Measurements from ENCODE around the gene MTRF1.

Gene MTRF1

DNA sequence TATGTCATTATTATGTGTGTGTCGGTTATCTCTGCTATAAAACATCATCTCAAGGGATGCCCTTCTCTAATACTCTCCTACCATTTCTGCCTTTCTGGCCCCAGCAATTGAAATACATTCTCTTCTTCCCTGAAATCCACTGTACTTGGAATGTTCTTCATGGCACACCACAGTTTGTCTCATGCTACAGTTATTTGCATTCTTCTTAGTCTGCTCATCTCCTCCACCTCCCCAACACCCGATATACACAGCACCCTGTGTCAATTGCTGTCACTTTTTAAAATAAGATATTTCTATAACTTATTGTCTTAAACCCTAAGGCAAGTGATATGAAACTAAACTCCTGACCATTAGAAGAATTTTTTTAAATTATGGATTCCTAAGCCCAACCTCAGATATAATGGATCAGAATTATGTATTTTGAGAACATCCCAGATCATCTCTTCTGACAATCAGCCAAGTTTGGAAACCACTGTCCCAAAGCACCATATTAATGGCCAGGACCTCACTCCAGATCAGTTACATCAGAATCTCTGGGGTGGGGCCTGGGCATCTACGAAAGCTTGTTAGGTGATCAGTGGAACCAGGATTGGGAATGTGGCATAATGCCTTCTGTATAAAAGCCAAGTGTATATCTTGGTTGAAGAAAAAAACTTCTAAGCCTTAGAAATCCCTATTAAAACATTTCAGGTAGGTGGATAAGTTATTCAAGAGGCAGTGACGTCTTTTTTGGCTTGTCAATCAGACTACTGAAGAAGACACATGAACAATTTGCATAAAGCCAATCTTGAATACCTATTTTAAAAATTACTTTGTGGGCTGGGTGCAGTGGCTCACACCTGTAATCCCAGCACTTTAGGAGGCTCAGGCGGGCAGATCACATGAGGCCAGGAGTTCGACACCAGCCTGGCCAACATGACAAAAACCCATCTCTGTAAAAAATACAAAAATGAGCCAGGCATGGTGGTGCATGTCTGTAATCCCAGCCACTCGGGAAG, 39.0 kb downstream of the MTRF1 start:
- DNase-seq (ENCODE audit: low read depth), result no peak

DNA sequence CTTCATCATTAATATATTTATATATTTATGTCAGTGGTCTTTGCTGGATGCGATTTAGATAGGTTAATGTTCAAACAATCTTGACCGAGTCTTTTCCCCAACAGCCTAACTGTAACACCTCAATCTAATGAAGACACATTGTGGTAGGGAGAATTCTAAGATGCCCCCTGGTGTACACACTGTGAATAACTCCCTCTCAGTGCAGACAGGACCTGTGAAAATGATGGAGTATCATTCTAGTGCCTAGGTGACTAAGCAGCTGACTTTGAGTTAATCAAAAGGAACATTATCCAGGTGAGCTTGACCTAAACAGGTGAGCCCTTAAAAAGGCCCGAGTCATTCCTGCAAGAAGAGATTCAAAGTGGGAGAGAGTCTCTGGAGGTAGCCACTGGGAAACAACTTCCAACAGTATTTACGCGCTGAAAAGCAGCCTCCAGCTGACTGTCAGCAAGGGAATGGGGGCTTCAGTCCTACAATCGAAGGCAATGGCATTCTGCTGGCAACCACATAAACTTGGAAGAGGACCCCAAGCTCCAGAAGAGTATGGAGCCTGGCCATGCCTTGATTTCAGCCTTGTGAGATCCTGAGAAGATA, 41.0 kb downstream of the MTRF1 start:
- DNase-seq (ENCODE audit: low read depth), result peak; percentile 39

DNA sequence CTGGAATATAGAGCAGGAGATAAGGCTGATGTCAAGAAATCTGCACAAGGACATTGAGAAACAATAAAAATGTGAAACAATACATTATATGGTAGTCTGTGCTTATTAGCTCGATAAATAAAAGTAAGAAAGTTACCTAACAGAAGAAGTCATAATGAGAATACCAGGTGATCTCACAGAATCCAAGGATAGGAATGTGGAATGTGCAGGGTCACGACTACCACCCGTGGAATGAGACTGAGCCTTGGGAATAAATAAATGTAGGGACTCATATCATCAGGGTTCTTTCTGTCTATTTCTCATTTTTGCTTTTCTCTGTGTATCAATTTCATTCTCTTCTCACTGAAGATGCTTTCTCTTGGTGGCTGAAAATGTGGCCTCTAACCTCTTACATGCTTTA, 43.0 kb downstream of the MTRF1 start:
- no peak for DNase-seq (ENCODE audit: low read depth)

DNA sequence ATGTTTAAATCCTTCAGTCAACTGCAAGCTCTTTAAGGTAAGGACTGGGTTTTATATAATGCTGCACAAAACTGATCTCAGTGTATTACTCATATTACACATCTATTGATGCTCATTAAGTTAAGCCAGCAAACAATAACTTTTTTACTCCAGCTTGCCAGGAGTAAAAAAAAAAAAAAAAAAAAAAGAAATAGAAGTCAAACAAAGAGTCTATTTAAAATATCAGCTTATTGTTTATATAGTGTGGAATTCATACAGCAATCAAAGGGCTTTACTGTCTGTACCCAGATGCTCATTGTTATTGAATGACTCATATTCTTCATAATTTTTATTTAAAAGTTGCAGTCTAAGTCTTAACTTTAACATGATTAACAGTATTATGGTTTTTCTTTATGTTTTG, 47.2 kb downstream of the MTRF1 start:
- no peak for DNase-seq (ENCODE audit: low read depth)

DNA sequence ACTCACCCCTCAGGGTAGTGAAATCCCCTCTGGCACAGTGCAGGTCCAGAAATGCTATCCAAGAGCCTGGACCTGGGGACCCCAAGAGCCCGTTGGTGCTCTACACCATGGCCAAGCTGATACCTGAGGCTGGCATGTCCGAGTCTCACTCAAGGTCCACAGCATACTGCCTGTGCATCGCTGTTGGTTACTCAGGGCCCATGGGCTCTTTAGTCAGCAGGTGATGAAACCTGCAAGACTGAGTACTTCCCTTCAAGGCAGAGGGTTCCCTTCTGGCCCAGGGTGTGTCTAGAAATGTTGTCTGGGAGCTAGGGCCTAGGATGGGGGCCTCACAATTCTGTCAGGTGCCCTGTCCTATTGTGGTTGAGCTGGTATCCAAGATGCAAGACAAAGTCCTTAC, 49.5 kb downstream of the MTRF1 start:
- DNase-seq (ENCODE audit: low read depth), result no peak

DNA sequence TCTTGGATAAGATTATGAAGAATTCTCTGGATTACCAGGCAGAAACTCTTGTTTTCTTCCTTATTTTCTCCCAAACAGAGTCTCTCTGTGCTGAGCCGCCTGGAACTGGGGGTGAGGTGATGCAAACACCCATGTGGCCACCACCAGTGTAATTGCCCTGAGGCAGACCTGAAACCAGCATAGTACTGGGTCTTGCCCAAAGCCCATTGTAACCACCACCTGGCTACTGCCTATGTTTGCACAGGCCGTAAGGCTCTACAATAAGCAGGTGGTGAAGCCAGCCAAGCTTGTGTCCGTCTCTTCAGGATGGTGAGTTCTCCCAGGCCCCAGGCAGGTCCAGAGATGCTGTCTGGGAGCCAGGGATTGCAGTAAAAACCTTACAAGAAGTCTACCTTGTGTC, 50.1 kb downstream of the MTRF1 start:
- DNase-seq (ENCODE audit: low read depth), result no peak

DNA sequence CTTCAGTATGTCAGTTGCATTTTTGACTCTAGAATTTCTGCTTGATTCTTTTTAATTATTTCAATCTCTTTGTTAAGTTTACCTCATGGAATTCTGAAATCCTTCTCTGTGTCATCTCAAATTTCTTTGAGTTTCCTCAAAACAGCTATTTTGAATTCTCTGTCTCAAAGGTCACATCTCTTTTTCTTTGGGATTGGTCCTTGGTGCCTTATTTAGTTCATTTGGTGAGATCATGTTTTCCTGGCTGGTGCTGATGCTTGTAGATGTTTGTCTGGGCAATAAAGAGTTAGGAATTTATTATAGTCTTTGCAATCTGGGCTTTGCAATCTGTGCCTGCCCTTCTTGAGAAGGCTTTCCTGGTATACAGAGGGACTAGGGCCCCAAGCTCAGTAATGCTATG, 50.5 kb downstream of the MTRF1 start:
- no peak for DNase-seq (ENCODE audit: low read depth)

DNA sequence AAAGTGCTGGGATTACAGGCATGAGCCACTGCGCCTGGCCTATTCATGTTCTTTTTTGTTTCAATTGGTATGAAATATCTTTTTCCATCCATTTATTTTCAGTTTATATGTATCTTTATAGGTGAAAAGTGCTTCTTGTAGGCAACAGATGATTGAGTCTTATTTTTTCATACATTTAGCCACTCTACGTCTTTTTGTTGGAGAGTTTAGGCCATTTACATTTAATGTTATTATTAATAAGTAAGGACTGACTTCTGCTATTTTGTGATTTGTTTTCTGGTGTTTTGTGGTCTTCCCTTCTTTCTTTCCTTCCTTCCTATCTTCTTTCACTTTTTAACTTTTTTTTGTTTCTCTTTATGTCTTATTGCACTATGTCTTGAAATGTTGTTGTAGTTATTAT, 52.3 kb downstream of the MTRF1 start:
- no peak for DNase-seq (ENCODE audit: low read depth)

DNA sequence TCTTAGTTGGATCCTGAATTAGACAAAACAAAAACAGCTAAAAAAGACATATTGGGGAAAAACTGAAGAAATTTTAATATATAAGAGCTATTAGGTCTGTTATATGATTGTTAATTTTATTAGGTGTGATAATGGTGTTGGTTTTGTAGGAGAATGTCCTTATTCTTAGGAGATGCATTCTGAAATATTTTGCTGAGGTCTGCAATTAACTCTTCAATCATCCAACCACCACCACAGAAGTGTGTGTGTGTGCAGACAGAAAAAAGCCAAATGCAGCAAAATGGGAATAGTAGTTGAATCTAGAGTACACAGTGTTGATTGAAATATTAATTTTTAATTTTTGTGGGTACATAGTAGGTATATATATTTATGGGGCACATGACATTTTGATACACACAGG, 56.9 kb downstream of the MTRF1 start:
- no peak for DNase-seq (ENCODE audit: low read depth)

DNA sequence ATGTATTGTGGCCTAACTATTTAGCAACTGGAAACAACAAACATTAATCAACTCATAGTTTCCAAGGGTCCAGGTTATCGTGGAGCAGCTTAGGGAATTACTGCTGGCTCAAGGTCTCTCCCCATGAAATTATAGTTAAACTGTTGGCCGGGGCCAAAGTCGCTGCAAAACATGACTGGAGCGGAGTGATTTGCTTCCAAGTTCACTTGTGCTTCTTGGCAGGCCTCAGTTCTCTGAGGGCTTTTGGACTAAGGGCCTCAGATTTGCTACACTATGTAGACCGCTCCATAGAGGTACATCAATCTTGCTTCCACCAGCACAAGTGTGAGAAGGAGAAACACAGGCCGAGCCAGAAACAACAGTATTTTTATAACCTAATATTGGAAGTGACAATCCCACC, 59.6 kb downstream of the MTRF1 start:
- DNase-seq (ENCODE audit: low read depth), result no peak

DNA sequence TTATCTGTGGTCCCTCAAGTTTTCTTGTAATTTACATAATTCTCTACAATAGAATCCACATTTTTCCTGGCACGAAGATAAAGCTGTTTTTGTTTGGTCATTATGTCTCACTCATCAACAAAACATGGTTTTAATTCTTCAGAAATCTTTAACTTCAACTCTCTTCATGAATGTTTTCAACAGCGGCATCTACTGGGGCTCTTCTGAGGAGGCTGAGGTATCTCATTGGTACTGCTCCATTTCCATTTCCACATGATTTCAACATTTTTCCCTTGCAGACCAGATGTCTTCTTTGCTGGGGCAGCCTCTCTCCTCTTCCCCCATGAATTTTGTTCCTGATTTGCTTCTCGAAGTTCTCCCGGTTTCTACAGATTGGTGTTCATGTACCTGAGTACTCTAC, 63.2 kb downstream of the MTRF1 start:
- no peak for DNase-seq (ENCODE audit: low read depth)

DNA sequence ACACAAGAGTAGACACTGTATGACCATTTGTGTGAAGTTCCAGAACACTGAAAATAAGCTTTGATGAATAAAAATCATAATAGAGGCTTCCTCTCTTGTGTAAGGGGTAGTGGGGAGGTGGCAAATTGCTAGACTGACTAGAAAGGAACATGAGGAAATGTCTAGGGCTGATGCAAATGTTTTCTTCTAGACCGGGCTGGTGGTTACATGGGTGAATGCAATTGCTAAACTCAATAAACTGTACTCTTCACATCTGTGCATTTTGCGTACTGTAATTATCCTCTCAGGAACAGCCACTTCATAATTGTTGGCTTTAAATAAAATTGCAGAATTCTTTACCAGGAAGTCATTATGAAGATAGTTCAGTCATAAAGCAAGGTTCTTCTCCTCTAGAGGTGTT, 63.9 kb downstream of the MTRF1 start:
- DNase-seq (ENCODE audit: low read depth), result no peak

DNA sequence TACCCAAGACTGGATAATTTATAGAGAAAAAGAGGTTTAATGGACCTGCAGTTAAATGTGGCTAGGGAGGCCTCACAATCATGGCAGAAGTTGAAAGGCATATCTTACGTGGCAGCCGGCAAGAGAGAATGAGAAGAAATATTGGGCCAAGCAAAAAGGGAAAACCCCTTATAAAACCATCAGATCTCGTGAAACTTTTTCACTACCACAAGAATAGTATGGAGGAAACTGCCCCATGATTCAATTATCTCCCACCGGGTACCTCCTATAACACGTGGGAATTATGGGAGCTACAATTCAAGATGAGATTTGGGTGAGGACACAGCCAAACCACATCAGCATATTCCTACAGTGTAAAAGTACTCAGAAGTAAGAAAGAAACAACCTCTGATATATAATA, 64.3 kb downstream of the MTRF1 start:
- DNase-seq (ENCODE audit: low read depth), result no peak

DNA sequence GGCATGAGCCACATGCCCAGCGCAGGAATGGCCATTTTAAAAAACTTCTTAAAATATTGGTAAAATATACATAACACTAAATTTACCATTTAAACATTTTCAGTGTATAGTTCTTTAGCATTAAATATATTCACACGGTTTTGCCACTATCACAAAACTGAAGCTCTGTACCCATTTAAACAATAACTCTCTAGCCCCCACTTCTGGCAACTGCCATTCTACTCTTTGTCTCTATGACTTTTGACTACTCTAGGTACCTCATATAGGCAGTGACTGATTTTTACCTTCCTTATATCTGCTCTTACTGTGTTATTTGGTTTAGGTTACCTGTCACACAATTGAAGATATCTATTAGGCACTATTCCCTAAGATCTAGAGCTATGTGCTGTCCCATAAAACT, 66.8 kb downstream of the MTRF1 start:
- no peak for DNase-seq (ENCODE audit: low read depth)

DNA sequence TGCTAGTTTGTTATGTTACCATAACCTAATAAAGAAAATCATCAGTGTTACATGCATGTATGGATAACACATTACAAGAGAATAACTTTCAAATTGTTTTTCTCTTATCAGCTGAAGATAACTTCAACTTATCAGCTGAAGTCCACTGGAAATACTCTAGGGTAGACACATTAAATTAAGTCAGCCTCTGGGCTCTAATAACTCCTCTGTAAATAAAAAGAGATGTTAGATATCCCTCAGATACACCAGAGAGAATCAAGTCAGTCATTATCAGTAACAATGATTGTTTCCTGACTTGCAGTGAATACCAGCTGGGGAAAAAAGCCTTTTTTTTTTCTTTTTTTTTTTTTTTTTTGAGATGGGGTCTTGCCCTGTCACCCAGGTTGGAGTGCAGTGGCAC, 67.4 kb downstream of the MTRF1 start:
- DNase-seq (ENCODE audit: low read depth), result no peak

DNA sequence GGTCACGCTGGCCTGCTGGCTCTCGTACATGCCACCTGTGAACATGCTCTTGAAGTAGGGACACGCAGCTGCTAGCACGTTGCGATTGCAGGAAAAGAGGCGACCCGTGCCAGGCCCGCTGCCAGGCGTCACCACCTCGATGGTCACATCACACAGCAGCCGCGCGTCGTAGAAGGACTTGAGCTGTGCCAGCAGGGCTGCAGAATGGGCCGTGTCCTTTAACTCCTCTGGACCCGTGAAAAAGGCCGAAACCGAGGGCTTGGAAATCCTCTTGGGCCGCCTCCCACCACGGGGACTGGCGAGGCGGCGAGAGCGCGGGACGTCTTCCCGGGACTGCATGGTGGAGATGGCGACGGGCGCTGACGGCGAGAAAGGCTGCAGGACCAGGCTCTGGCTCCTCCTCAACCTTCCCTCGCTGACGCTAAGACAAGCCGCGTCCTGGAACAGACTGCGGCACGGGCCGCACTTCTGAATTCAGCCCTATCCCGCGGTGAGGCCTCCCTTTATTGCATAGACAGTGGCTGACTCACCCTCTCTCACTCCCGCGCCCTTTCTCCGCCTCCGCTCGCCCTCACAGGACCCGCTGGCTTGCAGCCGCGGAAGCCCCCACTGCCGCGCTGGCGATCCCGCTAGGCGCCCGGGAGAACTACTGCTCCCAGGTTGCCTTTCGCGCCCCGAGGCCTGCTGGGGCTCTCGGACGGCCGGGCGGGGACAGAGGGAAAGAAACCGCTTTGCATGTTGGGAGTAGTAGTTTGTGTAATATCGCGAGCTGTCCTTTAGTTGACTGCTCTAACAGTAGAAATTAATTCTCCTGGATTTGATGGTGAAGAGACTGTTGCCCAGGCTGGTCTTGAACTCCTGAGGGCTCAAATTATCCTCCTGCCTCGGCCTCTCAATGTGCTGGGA, 69.2 kb downstream of the MTRF1 start, which contains the start of gene KBTBD7:
TSS of gene KBTBD7 (minus strand) at position 651 of the 906 bp plus-strand sequence. CDS start at position 339, 312 bp downstream.
- DNase-seq (ENCODE audit: low read depth), result peak; percentile 81

DNA sequence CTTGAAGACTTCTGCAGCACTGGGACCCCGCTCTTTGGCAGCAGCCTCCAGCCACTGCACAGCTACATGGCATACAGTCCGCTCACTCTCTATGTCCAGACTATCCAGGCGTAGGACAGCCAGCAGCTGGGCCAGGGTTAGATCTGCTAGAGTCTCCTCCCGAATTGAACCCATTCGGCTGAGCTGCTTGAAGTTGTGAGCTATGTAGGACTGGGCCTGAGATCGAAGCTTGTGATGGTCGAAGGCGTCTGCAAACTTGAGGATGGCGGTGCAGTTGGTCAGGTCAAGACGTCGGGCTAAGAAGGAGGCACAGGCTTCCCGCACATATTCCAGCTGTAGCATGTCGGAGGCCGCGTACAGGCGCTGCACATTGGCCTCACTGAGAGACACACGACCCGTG, 69.9 kb downstream of the MTRF1 start:
- no peak for DNase-seq (ENCODE audit: low read depth)

DNA sequence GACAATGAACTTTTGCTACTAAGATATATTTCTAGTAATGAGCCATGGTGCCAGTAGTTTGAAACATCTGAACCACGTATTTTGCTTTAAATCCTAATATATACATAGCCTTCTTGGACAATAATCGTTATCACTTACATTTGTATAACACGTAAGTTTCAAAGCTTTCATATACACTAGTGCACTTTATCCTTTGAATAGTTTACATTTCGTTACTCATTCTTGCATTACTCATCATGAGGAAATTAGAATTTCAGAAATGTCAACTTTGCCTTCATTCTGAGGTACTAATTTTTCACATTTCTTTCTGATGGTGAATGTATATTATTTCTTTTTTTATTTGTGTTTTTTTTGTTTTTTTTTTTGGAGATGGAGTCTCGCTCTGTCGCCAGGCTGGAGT, 74.8 kb downstream of the MTRF1 start:
- no peak for DNase-seq (ENCODE audit: low read depth)

DNA sequence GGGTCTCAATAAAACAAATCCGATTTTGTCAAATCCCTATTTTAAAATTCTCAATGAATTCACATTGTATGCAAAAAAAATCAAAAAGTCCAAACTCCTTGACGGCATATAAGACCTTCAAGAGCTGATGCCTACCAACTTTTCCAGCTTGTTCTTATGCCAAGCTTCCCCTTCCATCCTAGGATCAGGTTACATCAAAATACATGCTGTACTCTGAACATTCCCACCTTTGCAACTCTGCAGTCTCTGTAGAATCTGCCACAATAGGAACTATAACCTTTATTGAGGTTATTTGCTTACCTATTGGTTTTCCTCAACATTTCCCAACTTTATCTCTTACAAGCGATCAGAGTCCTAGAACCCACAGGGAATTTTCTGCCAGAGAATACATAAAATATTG, 76.9 kb downstream of the MTRF1 start:
- DNase-seq (ENCODE audit: low read depth), result no peak

DNA sequence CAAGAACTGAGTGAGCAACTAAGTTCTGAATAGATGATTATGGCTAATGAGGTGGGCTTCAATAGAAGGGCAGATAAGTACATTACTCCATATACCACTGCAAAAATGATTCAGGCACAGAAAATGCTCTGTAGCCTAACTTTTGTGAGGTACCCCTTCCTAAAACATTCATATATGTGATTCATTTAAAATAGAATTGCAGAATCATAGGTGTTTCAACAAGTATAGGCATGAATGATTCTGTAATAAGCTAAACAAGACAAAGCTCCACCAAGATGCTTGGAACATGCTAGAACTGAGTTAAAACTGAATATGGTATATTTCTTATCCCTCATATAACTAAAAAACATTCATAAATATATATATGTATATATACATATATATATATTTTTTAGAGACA, 81.1 kb downstream of the MTRF1 start:
- DNase-seq (ENCODE audit: low read depth), result no peak

DNA sequence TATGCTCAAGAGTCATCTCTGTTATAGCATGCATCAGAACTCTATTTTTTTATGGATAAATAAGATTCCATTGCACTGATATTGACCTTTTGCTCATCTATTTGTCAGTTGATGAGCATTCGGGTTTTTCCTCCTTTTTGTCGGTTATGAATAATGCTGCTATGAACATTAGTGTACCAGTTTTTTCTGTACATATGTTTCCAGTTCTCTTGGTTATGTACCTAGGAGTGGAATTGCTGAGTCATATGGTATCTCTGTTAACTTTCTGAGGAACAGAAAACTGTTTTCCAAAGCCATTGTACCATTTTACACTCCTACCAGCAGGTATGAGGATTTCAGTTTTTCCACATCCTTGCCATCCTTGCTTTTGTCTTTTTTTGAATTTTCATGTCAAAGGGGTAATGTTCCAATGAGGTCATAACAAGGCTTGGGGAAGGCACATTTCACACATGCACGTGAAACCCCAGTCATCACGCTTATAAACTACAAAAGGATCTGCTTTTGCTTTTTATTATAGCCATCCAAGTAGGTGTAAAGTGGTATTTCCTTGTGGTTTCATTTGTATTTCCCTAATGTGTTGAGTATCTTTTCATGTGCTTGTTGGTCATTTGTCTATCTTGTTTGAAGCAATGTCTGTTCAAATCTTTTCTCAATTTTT, 83.7 kb downstream of the MTRF1 start:
- DNase-seq (ENCODE audit: low read depth), result no peak

DNA sequence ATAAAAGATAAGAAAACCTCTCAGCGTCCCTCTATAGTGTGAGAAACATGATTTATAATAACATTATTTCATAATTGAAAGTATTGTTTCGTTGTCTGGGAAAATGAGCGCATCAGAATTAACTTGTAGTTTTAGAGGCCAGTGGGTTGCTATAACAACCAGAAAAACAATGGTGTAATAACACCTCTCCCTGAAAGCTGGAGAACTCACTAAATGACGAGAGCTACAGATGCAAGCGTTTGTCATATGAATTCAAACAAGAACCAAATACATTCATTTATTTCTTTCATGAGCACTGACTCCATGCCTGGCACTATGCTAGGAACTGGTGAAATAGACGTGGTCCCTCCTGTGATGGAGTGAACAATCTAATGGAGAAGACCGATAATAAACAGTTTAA, 85.3 kb downstream of the MTRF1 start:
- no peak for DNase-seq (ENCODE audit: low read depth)
